Hepatocyte (in vitro differentiated cells): ENCODE measurements around the gene RNF144B. TPM values are rescaled to one million over a fixed set of nuclear protein-coding genes. Genes with fewer than 3 reads are reported as not detected.

ENCODE experiments used
- DNase-seq: peaks from one replicate; pipeline ENCODE4 v3.0.0-alpha.2; 2016; ENCODE audit warnings: low spot score
- H2AFZ ChIP-seq: fragments of 200-600 bp; sonication (generic); 2 replicates; pipeline ENCODE4 v1.6.0; 2016; ENCODE audit warnings: antibody characterized with exemption, mild to moderate bottlenecking
- H3K27ac ChIP-seq: fragments of 200-600 bp; sonication (generic); 2 replicates; pipeline ENCODE4 v1.5.1; 2016; ENCODE audit warnings: mild to moderate bottlenecking
- H3K27me3 ChIP-seq: fragments of 200-600 bp; sonication (generic); 2 replicates; pipeline ENCODE4 v1.6.1; 2016
- H3K36me3 ChIP-seq: fragments of 200-600 bp; sonication (generic); replicated peaks from 2 replicates; pipeline ENCODE4 v1.5.1; 2016; ENCODE audit warnings: low read depth; ENCODE audit not compliant: insufficient read depth
- H3K4me1 ChIP-seq: fragments of 200-600 bp; sonication (generic); 2 replicates; pipeline ENCODE4 v1.5.1; 2016; ENCODE audit warnings: mild to moderate bottlenecking, moderate library complexity; ENCODE audit not compliant: insufficient read depth
- H3K4me2 ChIP-seq: fragments of 200-600 bp; sonication (generic); 2 replicates; pipeline ENCODE4 v1.6.0; 2016
- H3K4me3 ChIP-seq: fragments of 200-600 bp; sonication (generic); 2 replicates; pipeline ENCODE4 v1.5.1; 2016; ENCODE audit warnings: mild to moderate bottlenecking
- H3K79me2 ChIP-seq: fragments of 200-600 bp; sonication (generic); 2 replicates; pipeline ENCODE4 v1.6.0; 2017; ENCODE audit warnings: mild to moderate bottlenecking
- H3K9me2 ChIP-seq: fragments of 200-600 bp; sonication (generic); replicated peaks from 2 replicates; pipeline ENCODE4 v1.6.0; 2017; ENCODE audit warnings: mild to moderate bottlenecking; ENCODE audit not compliant: insufficient read depth
- H3K9me3 ChIP-seq: fragments of 200-600 bp; sonication (generic); 2 replicates; pipeline ENCODE4 v1.5.1; 2016; ENCODE audit warnings: low read depth, mild to moderate bottlenecking
- H4K20me1 ChIP-seq: fragments of 200-600 bp; sonication (generic); 2 replicates; pipeline ENCODE4 v1.6.0; 2016; ENCODE audit warnings: mild to moderate bottlenecking; ENCODE audit not compliant: insufficient read depth, poor library complexity, severe bottlenecking
- CTCF ChIP-seq: fragments of 200-600 bp; sonication (generic); IDR thresholded peaks from 2 replicates; pipeline ENCODE4 v1.5.1; 2016; ENCODE audit warnings: antibody characterized with exemption, mild to moderate bottlenecking; ENCODE audit not compliant: poor library complexity
- EZH2 ChIP-seq: fragments of 200-600 bp; sonication (generic); IDR thresholded peaks from 2 replicates; pipeline ENCODE4 v1.6.1; 2016; ENCODE audit warnings: antibody characterized with exemption, mild to moderate bottlenecking, borderline replicate concordance
- EZH2phosphoT487 ChIP-seq: fragments of 200-600 bp; sonication (generic); IDR thresholded peaks from one replicate; pipeline ENCODE4 v1.6.1; 2018; ENCODE audit warnings: antibody characterized with exemption, mild to moderate bottlenecking, low read depth, moderate library complexity; ENCODE audit not compliant: unreplicated experiment, severe bottlenecking
- WGBS: methylation state at CpG from one replicate; pipeline ENCODE4 v1.1.6; 2016; ENCODE audit warnings: low lambda C conversion rate; ENCODE audit errors: missing lambda C conversion rate; 5-methylcytosine and 5-hydroxymethylcytosine counted together
- polyA plus RNA-seq: library from polyadenylated mRNA; unstranded; fragments of >200 nt; fragmentation: Nextera tagmentation; extraction: Ambion mirVana; gene quantifications from 2 replicates; pipeline ENCODE4 v1.2.1, GENCODE V29; 2016
- total RNA-seq: library from RNA; depleted of rRNA; stranded (reverse); fragments of >200 nt; gene quantifications from 2 replicates; pipeline ENCODE4 v1.2.3, GENCODE V29; 2014

Gene RNF144B
- total and polyA plus RNA-seq, 2 experiments from 2014 or later: 0.37 to 2.2 TPM

GRCh38 chr6:18488526-18489270, 101.5 kb downstream of the RNF144B start:
- H4K20me1 ChIP-seq: no peaks in the 10 kb centered on the region
- no peaks in the 10 kb centered on the region for H3K36me3 ChIP-seq
- H3K4me2 ChIP-seq: no peak overlapping the region
- no peak overlapping the region for H2AFZ ChIP-seq
- no peaks in the 10 kb centered on the region for H3K79me2 ChIP-seq
- H3K27me3 ChIP-seq: peaks cover 2% of the 10 kb centered on the region
- H3K4me3 ChIP-seq: no peak overlapping the region
- WGBS: 60% methylated on average over 5 of the region's 5 CpGs
- no peaks in the 10 kb centered on the region for H3K9me3 ChIP-seq
- H3K9me2 ChIP-seq: no peaks in the 10 kb centered on the region
- H3K4me1 ChIP-seq: no peaks in the 10 kb centered on the region
- H3K27ac ChIP-seq: peak overlapping the region; percentile 31
- no peak for TF ChIP-seq CTCF
- no peak for TF ChIP-seq EZH2
- no peak for TF ChIP-seq EZH2phosphoT487
- no peak for DNase-seq

- DNase-seq: no peak
- no peak for TF ChIP-seq EZH2phosphoT487
- no peak for TF ChIP-seq EZH2
- TF ChIP-seq CTCF: no peak
- Histone ChIP-seq H3K4me2 (no peak overlapping the region), H3K9me3 (no peaks in the 10 kb centered on the region), H3K27me3 (peaks cover 2% of the 10 kb centered on the region), H3K79me2 (no peaks in the 10 kb centered on the region), H3K27ac (no peak overlapping the region), H3K4me3 (no peak overlapping the region), H3K36me3 (no peaks in the 10 kb centered on the region), H3K9me2 (no peaks in the 10 kb centered on the region), H2AFZ (no peak overlapping the region), H3K4me1 (no peaks in the 10 kb centered on the region), H4K20me1 (no peaks in the 10 kb centered on the region)
- WGBS: 93% methylated on average over 4 of the region's 4 CpGs
Measured at GRCh38 chr6:18489335-18489734, 102.2 kb downstream of the RNF144B start.

- 81% methylated on average over 11 of the region's 11 CpGs for WGBS
- Histone ChIP-seq H3K27ac (no peak overlapping the region), H2AFZ (no peak overlapping the region), H3K4me2 (no peak overlapping the region), H3K79me2 (no peaks in the 10 kb centered on the region), H3K36me3 (no peaks in the 10 kb centered on the region), H3K9me2 (no peaks in the 10 kb centered on the region), H3K4me1 (no peaks in the 10 kb centered on the region), H3K27me3 (no peaks in the 10 kb centered on the region), H3K9me3 (no peaks in the 10 kb centered on the region), H4K20me1 (no peaks in the 10 kb centered on the region), H3K4me3 (no peak overlapping the region)
- DNase-seq: no peak
- no peak for TF ChIP-seq CTCF
- TF ChIP-seq EZH2phosphoT487: no peak
- no peak for TF ChIP-seq EZH2
Measured at GRCh38 chr6:18491308-18492045, 104.3 kb downstream of the RNF144B start.
